OCI-LY1 (cell line): ENCODE data around the gene UBE2K.

Experiments
- H2AFZ ChIP-seq: fragments of 200-600 bp; sonication (generic), shearing (Covaris generic); 2 replicates; pipeline ENCODE4 v1.6.0; 2014; ENCODE audit warnings: antibody characterized with exemption, mild to moderate bottlenecking, low read length
- H3F3A ChIP-seq: fragments of 200-600 bp; sonication (generic), shearing (Covaris generic); 2 replicates; pipeline ENCODE4 v1.6.0; 2014; ENCODE audit warnings: mild to moderate bottlenecking, antibody characterized with exemption, low read length, moderate library complexity; ENCODE audit not compliant: insufficient read depth
- H3K27ac ChIP-seq: fragments of 200-600 bp; sonication (generic); 2 replicates; pipeline ENCODE4 v1.5.1; 2014; ENCODE audit warnings: low read length, mixed run types, mild to moderate bottlenecking, low read depth; ENCODE audit not compliant: poor library complexity, severe bottlenecking
- H3K27me3 ChIP-seq: fragments of 200-600 bp; sonication (generic); 2 replicates; pipeline ENCODE4 v1.6.0; 2014; ENCODE audit warnings: antibody characterized with exemption, mild to moderate bottlenecking, low read length, moderate library complexity; ENCODE audit not compliant: insufficient read depth
- H3K36me3 ChIP-seq: fragments of 200-600 bp; sonication (generic); 2 replicates; pipeline ENCODE4 v1.6.1; 2014; ENCODE audit warnings: mild to moderate bottlenecking, antibody characterized with exemption, low read length, moderate library complexity, mixed read lengths; ENCODE audit not compliant: insufficient read depth
- H3K4me1 ChIP-seq: fragments of 200-600 bp; sonication (generic); 2 replicates; pipeline ENCODE4 v1.5.1; 2014; ENCODE audit warnings: mild to moderate bottlenecking, low read length, moderate library complexity; ENCODE audit not compliant: insufficient read depth, severe bottlenecking
- H3K4me2 ChIP-seq: fragments of 200-600 bp; sonication (generic), shearing (Covaris generic); 2 replicates; pipeline ENCODE4 v1.6.1; 2014; ENCODE audit warnings: low read length
- H3K4me3 ChIP-seq: fragments of 200-600 bp; sonication (generic); 2 replicates; pipeline ENCODE4 v1.5.1; 2014; ENCODE audit warnings: low read length, low read depth, mild to moderate bottlenecking, mixed read lengths; ENCODE audit not compliant: poor library complexity, severe bottlenecking
- H3K79me2 ChIP-seq: fragments of 200-600 bp; shearing (Covaris generic); 2 replicates; pipeline ENCODE4 v1.6.1; 2016; ENCODE audit warnings: mixed run types, low read length, mixed read lengths; ENCODE audit not compliant: insufficient read depth
- H3K9ac ChIP-seq: fragments of 200-600 bp; sonication (generic), shearing (Covaris generic); 2 replicates; pipeline ENCODE4 v1.6.1; 2014; ENCODE audit warnings: mild to moderate bottlenecking, low read length, mixed read lengths
- H3K9me2 ChIP-seq: fragments of 200-600 bp; sonication (generic), shearing (Covaris generic); 2 replicates; pipeline ENCODE4 v1.6.1; 2014; ENCODE audit warnings: low read depth, mild to moderate bottlenecking, low read length, mixed read lengths
- H3K9me3 ChIP-seq: fragments of 200-600 bp; shearing (Covaris generic); 2 replicates; pipeline ENCODE4 v1.6.1; 2014; ENCODE audit warnings: low read length, mixed read lengths
- H4K20me1 ChIP-seq: fragments of 200-600 bp; sonication (generic), shearing (Covaris generic); 2 replicates; pipeline ENCODE4 v1.6.0; 2016; ENCODE audit warnings: mild to moderate bottlenecking, low read length; ENCODE audit not compliant: insufficient read depth
- CTCF ChIP-seq: fragments of 200-600 bp; sonication (generic), shearing (Covaris generic); IDR thresholded peaks from 2 replicates; pipeline ENCODE4 v1.5.1; 2017; ENCODE audit warnings: mild to moderate bottlenecking, antibody characterized with exemption, low read length, moderate library complexity, mixed read lengths
- EZH2 ChIP-seq: fragments of 200-600 bp; sonication (generic), shearing (Covaris generic); IDR thresholded peaks from 2 replicates; pipeline ENCODE4 v1.8.0; 2017; ENCODE audit warnings: borderline replicate concordance, mixed run types, mild to moderate bottlenecking, antibody characterized with exemption, low read length, moderate library complexity, mixed read lengths

The UBE2K gene

GRCh38 chr4:39706741-39707511 is 9.0 kb downstream of the UBE2K start:
- Histone ChIP-seq H3K36me3 (peaks cover 31% of the 10 kb centered on the region), H3K4me1 (no peaks in the 10 kb centered on the region), H3F3A (no peaks in the 10 kb centered on the region), H3K4me2 (no peak overlapping the region), H4K20me1 (no peaks in the 10 kb centered on the region), H3K4me3 (no peak overlapping the region), H3K9me3 (no peaks in the 10 kb centered on the region), H3K27ac (no peak overlapping the region), H3K9ac (no peak overlapping the region), H3K9me2 (no peaks in the 10 kb centered on the region), H3K79me2 (peaks cover 91% of the 10 kb centered on the region), H2AFZ (no peak overlapping the region), H3K27me3 (no peaks in the 10 kb centered on the region)
- TF ChIP-seq CTCF (no peak), EZH2 (no peak)

GRCh38 chr4:39710098-39710896 is 12.4 kb downstream of the UBE2K start:
- Histone ChIP-seq H3K9me2 (no peaks in the 10 kb centered on the region), H3K27ac (no peak overlapping the region), H3K4me1 (peaks cover 12% of the 10 kb centered on the region), H2AFZ (no peak overlapping the region), H3K36me3 (peaks cover 18% of the 10 kb centered on the region), H3K4me3 (no peak overlapping the region), H3K79me2 (peaks cover 82% of the 10 kb centered on the region), H3K4me2 (no peak overlapping the region), H3F3A (no peaks in the 10 kb centered on the region), H3K9me3 (no peaks in the 10 kb centered on the region), H3K9ac (no peak overlapping the region), H3K27me3 (no peaks in the 10 kb centered on the region), H4K20me1 (no peaks in the 10 kb centered on the region)
- no peak for TF ChIP-seq EZH2
- TF ChIP-seq CTCF, result no peak

GRCh38 chr4:39712819-39713607 is 15.1 kb downstream of the UBE2K start:
- H3K4me1 ChIP-seq, result peaks cover 12% of the 10 kb centered on the region
- H2AFZ ChIP-seq, result no peak overlapping the region
- H3K4me2 ChIP-seq, result no peak overlapping the region
- no peaks in the 10 kb centered on the region for H3F3A ChIP-seq
- no peaks in the 10 kb centered on the region for H4K20me1 ChIP-seq
- peaks cover 25% of the 10 kb centered on the region for H3K36me3 ChIP-seq
- no peaks in the 10 kb centered on the region for H3K27me3 ChIP-seq
- H3K9me2 ChIP-seq, result no peaks in the 10 kb centered on the region
- H3K79me2 ChIP-seq, result peaks cover 84% of the 10 kb centered on the region
- H3K9ac ChIP-seq, result no peak overlapping the region
- H3K27ac ChIP-seq, result no peak overlapping the region
- TF ChIP-seq EZH2 (no peak), CTCF (no peak)
- H3K4me3 ChIP-seq, result no peak overlapping the region
- H3K9me3 ChIP-seq, result no peaks in the 10 kb centered on the region
